HG02678 (cell line): ENCODE results near the gene REEP3.
A peak's percentile ranks its signal among the peaks of the same experiment; 100 is the strongest.
"Not testable (repeated sequence)": the region's sequence is repeated elsewhere in the genome, so short reads cannot be mapped to it uniquely, and the experiment has no call there.

ENCODE experiments used
- ATAC-seq: cut with Tn5 transposase; IDR thresholded peaks from one replicate; pipeline ENCODE4 v1.9.1; 2021; ENCODE audit warnings: mild to moderate bottlenecking, moderate library complexity; ENCODE audit not compliant: unreplicated experiment

REEP3 gene

DNA sequence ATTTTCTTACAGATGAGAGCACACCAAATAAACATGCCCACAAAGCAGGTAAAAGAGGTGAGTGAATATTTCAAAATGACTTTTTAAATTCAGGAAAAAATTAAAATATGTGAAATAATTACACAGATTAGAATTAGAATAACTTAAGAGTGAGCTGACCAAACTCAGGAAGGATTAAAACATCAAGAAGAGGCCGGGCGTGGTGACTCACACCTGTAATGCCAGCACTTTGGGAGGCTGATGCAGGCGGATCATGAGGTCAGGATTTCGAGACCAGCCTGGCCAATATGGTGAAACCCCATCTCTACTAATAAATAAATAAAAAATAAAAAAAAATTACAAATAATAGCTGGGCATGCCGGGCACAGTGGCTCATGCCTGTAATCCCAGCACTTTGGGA lies 140.1 kb downstream of the REEP3 start:
- ATAC-seq = no peak

DNA sequence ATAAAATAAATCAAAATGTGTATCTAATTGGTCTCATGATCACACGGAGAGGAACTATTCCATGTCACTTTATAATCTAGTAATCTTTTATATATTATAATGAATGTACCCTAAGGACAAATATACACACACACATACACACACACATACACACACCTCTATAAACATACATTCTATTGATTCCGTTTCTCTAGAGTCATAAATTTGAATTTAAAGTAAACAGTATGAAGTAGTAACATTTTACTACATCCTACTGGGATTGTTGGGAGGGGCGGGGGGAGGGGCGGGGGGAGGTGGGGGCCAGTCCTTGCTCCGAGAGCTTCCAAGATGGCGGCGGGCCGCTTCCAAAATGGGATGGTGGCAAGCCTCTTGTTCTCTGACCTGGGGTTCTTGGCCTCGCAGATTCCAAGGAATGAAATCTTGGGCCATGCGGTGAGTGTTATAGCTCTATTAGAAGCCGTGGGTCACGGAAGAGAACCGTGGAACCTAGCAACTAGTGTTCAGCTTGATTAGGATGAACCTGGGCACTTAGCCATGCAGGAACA lies 143.2 kb downstream of the REEP3 start:
- no peak for ATAC-seq

DNA sequence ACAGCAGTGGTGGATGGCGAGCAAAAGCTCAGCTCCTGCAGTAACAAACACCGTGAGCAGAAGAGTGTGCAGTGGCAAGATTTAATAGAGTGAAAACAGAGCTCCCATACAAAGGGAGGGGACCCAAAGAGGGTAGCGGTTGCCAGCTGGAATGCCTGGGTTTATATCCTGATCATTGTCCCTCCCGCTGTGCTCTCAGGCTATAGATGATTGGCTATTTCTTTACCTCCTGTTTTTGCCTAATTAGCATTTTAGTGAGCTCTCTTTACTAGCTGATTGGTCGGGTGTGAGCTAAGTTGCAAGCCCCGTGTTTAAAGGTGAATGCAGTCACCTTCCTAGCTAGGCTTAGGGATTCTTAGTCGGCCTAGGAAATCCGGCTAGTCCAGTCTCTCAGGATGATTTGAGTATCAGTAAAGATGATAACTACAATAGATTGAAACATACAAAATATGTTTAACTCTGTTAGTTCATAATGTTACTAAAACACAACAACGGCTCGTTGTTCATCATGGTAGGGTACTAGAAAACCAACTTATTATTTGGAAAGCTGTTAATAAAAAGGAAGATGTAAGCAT lies 143.9 kb downstream of the REEP3 start:
- ATAC-seq = not testable (repeated sequence)

DNA sequence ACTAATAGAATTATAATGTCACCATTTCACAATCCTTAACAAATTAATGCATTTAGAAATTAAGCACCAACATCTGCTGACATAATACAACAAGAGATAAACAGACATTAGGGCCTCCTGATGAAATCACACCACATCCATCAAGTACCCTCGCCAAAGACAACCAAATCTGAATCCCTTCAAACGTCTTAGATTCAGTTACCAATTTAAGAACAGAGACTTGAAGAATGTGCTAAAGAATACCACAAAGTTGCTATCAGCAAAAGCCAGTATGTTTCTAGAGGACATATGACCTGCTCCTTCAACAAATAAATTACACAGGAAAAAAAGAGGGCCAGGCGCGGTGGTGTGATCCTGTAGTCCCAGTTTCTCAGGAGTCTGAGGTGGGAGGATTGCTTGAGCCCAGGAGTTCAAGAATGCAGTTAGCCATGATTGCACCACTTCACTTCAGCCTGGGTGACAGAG lies 144.5 kb downstream of the REEP3 start:
- ATAC-seq = no peak

DNA sequence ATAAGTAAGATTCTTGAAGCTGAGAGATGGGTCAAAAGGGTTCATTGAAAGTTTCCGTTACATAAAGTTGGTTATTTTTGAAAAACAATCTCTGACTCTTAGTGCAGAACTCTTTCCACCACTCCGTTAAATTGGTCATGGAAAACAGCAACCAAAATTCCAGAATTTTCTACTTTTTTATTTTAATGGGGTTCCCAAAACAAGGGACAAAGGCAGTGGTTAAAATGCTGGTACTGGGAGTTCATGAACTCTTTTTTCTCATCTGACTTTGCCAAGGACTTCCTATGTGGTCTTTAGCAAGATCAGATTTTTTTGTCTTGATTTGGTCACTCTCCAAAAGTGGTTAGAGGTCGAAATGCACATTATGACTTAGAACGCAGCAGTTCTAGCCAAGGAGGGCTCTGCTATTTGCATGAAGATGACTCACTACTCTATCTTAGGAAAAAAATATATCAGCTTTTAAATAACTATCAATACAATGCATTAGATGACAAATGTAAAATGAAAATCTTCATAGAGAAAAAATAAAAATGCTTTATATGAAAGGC lies 145.7 kb downstream of the REEP3 start:
- no peak for ATAC-seq

DNA sequence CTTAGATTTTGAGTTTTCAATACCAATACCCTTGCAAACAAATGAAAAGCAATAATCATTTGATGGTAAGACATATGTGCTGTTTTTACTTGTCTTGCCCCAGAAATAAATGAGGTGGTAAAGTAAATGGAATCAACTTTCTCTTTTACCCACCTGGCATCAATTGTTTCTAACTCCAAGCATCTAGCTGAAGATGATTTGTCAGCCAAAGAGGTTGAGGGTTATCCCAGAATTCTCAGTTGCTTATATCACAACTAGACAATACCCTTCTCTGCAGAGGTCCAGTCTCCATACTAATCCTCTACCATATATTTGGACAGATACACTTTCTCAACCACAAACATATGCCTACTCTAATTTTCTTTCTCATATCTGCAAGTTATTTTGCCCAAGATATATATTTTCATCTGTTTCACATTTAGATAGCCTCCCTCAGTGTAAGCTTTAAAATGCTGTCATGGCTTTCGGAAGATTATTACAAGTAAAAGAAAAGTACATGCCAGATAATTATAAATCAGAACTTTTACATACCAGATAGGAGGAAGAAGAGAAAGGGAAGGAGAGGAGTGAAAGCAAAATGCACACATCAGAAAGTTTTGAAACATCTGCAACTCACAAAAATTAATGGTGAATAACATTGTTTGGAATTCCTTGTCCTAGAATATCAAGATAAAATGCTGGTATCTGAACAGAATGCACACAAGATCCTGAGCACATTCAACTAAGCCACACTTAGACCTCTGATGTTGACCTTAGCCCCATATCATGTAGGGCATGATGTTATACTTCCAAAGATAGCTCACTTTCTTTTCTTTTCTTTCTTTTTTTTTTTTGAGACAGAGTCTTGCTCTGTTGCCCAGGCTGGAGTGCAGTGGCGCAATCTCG lies 146.6 kb downstream of the REEP3 start:
- no peak for ATAC-seq

DNA sequence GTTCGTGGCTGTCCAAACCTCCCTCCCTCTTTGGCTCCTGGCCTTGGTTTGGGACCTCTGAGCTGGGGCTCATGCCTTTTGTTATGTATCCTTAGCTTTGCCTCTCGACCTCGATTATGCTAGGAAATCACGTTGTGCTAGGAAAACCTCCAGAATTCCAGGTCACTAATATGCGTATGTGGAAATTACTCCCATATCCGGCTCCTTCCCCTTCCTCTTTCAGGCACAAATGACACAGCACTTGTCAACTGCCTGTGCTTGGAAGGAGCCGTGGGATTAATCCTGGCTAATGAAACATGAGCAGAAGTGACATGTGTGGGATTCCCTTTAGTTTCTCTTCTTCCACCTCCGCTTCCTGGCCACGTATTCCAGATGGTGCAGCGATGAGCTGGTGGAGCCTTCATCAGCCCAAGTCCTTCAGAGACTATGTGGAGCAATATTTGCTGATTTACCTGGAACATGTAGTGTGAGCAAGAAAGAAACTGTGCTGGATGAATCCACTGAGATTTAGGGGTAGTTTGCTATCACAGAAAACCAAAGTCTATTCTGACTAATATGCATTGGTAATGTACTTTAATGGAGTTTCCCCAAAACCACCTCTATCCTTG lies 149.2 kb downstream of the REEP3 start:
- peak; percentile 65 for ATAC-seq

DNA sequence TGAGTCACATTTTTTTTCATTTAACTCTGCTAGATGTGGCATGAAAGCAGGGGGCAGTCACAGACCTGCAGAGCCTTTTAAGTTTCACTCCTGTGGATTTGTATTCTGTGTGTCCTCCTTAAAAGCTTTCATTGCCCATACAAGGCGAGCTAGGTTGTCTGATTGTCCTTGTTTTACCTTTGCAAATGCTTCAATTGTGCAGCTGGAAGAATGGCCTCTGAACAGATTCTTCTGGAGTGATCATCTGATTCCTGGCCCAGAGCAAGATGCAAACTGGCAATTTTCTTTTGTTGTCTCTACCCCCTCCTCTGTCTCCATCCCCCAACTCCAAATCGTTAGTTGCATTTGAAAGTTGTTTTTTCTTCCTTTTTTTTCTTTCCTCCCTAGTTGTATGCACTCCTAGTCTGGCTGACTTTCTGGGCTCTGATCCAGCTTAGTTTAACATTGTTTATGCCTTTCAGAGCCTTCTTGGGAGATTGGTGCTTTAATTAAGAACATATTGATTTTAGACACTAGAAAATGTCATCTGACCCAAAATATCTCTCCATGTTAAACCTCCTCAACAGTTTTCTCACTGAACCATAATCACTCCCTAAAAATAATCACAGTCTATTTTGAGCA lies 150.2 kb downstream of the REEP3 start:
- ATAC-seq = no peak

DNA sequence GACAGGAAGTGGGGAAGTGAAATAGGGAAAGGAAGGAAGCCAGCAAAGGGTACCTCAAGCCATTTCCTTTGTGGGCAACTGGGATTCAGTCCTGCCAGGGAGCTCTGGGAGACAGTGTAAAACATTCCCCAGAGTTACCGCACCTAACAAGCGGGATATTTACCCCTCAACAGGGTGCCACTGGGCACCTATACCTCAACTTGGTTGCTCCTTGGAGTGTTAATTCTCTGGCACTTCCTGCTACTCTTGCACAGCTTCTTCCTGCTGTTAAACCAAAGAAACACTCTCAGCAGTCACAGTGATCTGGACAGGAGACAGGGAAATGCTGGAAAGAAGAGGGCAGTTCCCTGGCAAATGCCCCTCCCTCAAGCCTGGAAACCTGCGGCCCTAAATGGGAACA lies 151.3 kb downstream of the REEP3 start:
- ATAC-seq = no peak

DNA sequence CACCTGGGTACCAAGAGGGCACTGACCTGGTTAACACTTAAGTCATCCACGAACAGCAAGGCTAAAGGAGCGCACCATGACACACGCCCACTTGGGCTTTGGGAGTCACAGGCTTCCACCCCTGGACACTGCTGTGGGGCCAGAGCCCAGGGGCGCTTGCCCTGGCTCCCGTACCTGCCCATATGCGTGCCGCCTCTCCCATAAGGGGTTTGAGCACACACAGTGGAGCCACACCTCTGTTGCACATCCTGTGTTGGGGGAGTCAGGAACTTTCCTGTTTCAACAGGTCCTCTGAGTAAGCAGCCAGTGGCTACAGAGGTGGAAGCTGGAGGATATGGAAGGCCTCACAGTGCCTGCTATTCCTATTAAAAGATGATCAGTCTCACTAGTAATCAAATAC lies 152.0 kb downstream of the REEP3 start:
- ATAC-seq = no peak

DNA sequence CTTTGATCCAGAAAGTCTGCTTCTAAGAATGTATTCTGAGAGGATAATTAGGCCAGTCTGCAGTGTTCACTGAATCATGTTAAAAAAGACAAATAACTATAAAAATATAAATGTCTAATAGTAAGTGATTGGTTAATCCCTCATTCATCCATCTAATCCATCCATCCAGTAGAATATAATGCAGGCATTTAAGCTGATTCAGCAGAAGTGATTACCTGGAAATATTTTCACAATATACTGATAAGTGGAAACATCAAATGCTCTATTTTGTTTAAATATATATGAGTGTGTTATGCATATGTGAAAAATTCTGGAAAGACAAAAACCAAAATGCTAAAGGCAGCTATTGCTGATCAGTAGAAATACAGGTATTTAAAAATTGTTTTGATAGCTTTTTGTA lies 152.6 kb downstream of the REEP3 start:
- ATAC-seq = no peak
